Smooth muscle cell (in vitro differentiated cells): ENCODE results near the gene PDE6D. TPM values are rescaled to one million over a fixed set of nuclear protein-coding genes. Genes with fewer than 3 reads are reported as not detected.
"Not testable (repeated sequence)": the region's sequence is repeated elsewhere in the genome, so short reads cannot be mapped to it uniquely, and the experiment has no call there.

Experiments used
- DNase-seq: peaks from one replicate; lab custom pipeline; 2025; ENCODE audit not compliant: unreplicated experiment; lab: John Stamatoyannopoulos, UW
- H2AFZ ChIP-seq: fragments of 200-600 bp; sonication (generic); 2 replicates; pipeline ENCODE4 v1.6.0; 2016; ENCODE audit warnings: antibody characterized with exemption, low read depth, mild to moderate bottlenecking
- H3F3A ChIP-seq: fragments of 200-600 bp; sonication (generic); 2 replicates; pipeline ENCODE4 v1.6.0; 2017; ENCODE audit warnings: antibody characterized with exemption, low read depth
- H3K27ac ChIP-seq: fragments of 200-600 bp; sonication (generic); 2 replicates; pipeline ENCODE4 v1.5.1; 2016; ENCODE audit warnings: low read depth, mild to moderate bottlenecking
- H3K27me3 ChIP-seq: fragments of 200-600 bp; sonication (generic); 2 replicates; pipeline ENCODE4 v1.6.1; 2016; ENCODE audit warnings: low read depth, mild to moderate bottlenecking
- H3K36me3 ChIP-seq: fragments of 200-600 bp; sonication (generic); 2 replicates; pipeline ENCODE4 v1.5.1; 2016; ENCODE audit warnings: low read depth
- H3K4me1 ChIP-seq: fragments of 200-600 bp; sonication (generic); 2 replicates; pipeline ENCODE4 v1.5.1; 2016; ENCODE audit warnings: low read depth
- H3K4me2 ChIP-seq: fragments of 200-600 bp; sonication (generic); 2 replicates; pipeline ENCODE4 v1.6.0; 2016; ENCODE audit warnings: mild to moderate bottlenecking
- H3K4me3 ChIP-seq: fragments of 200-600 bp; sonication (generic); 2 replicates; pipeline ENCODE4 v1.5.1; 2016; ENCODE audit warnings: mild to moderate bottlenecking
- H3K79me2 ChIP-seq: fragments of 200-600 bp; sonication (generic); 2 replicates; pipeline ENCODE4 v1.6.0; 2016; ENCODE audit warnings: low read depth, mild to moderate bottlenecking
- H3K9ac ChIP-seq: fragments of 200-600 bp; sonication (generic); 2 replicates; pipeline ENCODE4 v1.6.0; 2016; ENCODE audit warnings: low read depth
- H3K9me3 ChIP-seq: fragments of 200-600 bp; sonication (generic); replicated peaks from 2 replicates; pipeline ENCODE4 v1.5.1; 2016; ENCODE audit warnings: low read depth
- H4K20me1 ChIP-seq: fragments of 200-600 bp; sonication (generic); 2 replicates; pipeline ENCODE4 v1.6.0; 2016; ENCODE audit warnings: low read depth
- CTCF ChIP-seq: fragments of 200-600 bp; sonication (generic); IDR thresholded peaks from 2 replicates; pipeline ENCODE4 v1.5.1; 2017; ENCODE audit warnings: borderline replicate concordance, mild to moderate bottlenecking, antibody characterized with exemption; ENCODE audit not compliant: insufficient read depth, poor library complexity, severe bottlenecking
- WGBS: methylation state at CpG from one replicate; pipeline ENCODE4 v1.1.7; 2016; ENCODE audit warnings: low lambda C conversion rate; 5-methylcytosine and 5-hydroxymethylcytosine counted together
- polyA plus RNA-seq: library from polyadenylated mRNA; unstranded; fragments of >200 nt; fragmentation: Nextera tagmentation; extraction: Ambion mirVana; gene quantifications from 2 replicates; pipeline ENCODE4 v1.2.1, GENCODE V29; 2016
- total RNA-seq: library from RNA; depleted of rRNA; stranded (reverse); fragments of >200 nt; gene quantifications from 2 replicates; pipeline ENCODE4 v1.2.3, GENCODE V29; 2014

Gene PDE6D
- total and polyA plus RNA-seq, 2 experiments from 2014 or later: 32.7 to 54.9 TPM

GRCh38 chr2:231715499-231715837 lies 65.6 kb downstream of the PDE6D start:
- Histone ChIP-seq H3K9ac (no peak overlapping the region), H4K20me1 (peaks cover 47% of the 10 kb centered on the region), H3K4me1 (peaks cover 12% of the 10 kb centered on the region), H3K27me3 (no peaks in the 10 kb centered on the region), H3K4me2 (no peak overlapping the region), H3K79me2 (peaks cover 22% of the 10 kb centered on the region), H3K9me3 (no peaks in the 10 kb centered on the region), H3K36me3 (no peaks in the 10 kb centered on the region), H2AFZ (no peak overlapping the region), H3K27ac (no peak overlapping the region), H3F3A (peaks cover 32% of the 10 kb centered on the region), H3K4me3 (no peak overlapping the region)
- no peak for DNase-seq
- WGBS: 80% methylated on average over 5 of the region's 5 CpGs
- TF ChIP-seq CTCF: no peak

GRCh38 chr2:231714639-231715498 lies 66.2 kb downstream of the PDE6D start:
- peak; percentile 86 for TF ChIP-seq CTCF
- Histone ChIP-seq H3K4me1 (peaks cover 12% of the 10 kb centered on the region), H3K27me3 (no peaks in the 10 kb centered on the region), H3K9ac (no peak overlapping the region), H3K4me3 (no peak overlapping the region), H3K9me3 (no peaks in the 10 kb centered on the region), H3K36me3 (no peaks in the 10 kb centered on the region), H3K79me2 (peaks cover 26% of the 10 kb centered on the region), H3K4me2 (no peak overlapping the region), H4K20me1 (peaks cover 52% of the 10 kb centered on the region), H2AFZ (no peak overlapping the region), H3K27ac (peak overlapping the region; percentile 40), H3F3A (peaks cover 33% of the 10 kb centered on the region)
- DNase-seq: peak; percentile 36
- WGBS: 60% methylated on average over 17 of the region's 17 CpGs

- Histone ChIP-seq H3K4me1 (peaks cover 12% of the 10 kb centered on the region), H3K27ac (peak overlapping the region; percentile 40), H3K27me3 (no peaks in the 10 kb centered on the region), H3K9ac (no peak overlapping the region), H3K9me3 (no peaks in the 10 kb centered on the region), H2AFZ (no peak overlapping the region), H3K4me2 (no peak overlapping the region), H4K20me1 (peaks cover 61% of the 10 kb centered on the region), H3K36me3 (no peaks in the 10 kb centered on the region), H3K79me2 (peaks cover 35% of the 10 kb centered on the region), H3K4me3 (no peak overlapping the region), H3F3A (peaks cover 33% of the 10 kb centered on the region)
- 35% methylated on average over 11 of the region's 15 CpGs for WGBS
- peak; percentile 89 for TF ChIP-seq CTCF
- peak; percentile 65 for DNase-seq
Measured at GRCh38 chr2:231713730-231714638, 67.1 kb downstream of the PDE6D start.

- Histone ChIP-seq H3F3A (peaks cover 33% of the 10 kb centered on the region), H3K79me2 (peaks cover 41% of the 10 kb centered on the region), H4K20me1 (peaks cover 67% of the 10 kb centered on the region), H3K4me1 (peaks cover 12% of the 10 kb centered on the region)
- H3K9me3 ChIP-seq, H3K36me3 ChIP-seq, H3K27me3 ChIP-seq, DNase-seq, H2AFZ ChIP-seq, H3K9ac ChIP-seq, H3K4me3 ChIP-seq, H3K4me2 ChIP-seq, H3K27ac ChIP-seq: not testable (repeated sequence)
Measured at GRCh38 chr2:231713406-231713729, 67.7 kb downstream of the PDE6D start.

- Histone ChIP-seq H3F3A (peaks cover 33% of the 10 kb centered on the region), H3K79me2 (peaks cover 42% of the 10 kb centered on the region), H4K20me1 (peaks cover 67% of the 10 kb centered on the region), H3K27ac (peak overlapping the region; percentile 56), H3K4me1 (peaks cover 12% of the 10 kb centered on the region)
- H3K27me3 ChIP-seq, H3K9ac ChIP-seq, H3K9me3 ChIP-seq, H3K4me3 ChIP-seq, H3K36me3 ChIP-seq, H3K4me2 ChIP-seq, H2AFZ ChIP-seq, DNase-seq: not testable (repeated sequence)
- WGBS: 86% methylated on average over 18 of the region's 18 CpGs
Measured at GRCh38 chr2:231712451-231713021, 68.5 kb downstream of the PDE6D start.
